GM06990 (cell line): ENCODE measurements around the gene TBC1D13.
A peak's percentile ranks its signal among the peaks of the same experiment; 100 is the strongest.

Experiments used
- DNase-seq: peaks from one replicate; pipeline ENCODE4 v3.0.0-alpha.2; 2011; ENCODE audit not compliant: insufficient read length; ENCODE audit errors: extremely low read depth
- H3K27me3 ChIP-seq: replicated peaks from 2 replicates; pipeline ENCODE4 v1.6.0; 2011; ENCODE audit warnings: low read length; ENCODE audit not compliant: control insufficient read depth, insufficient read depth
- H3K36me3 ChIP-seq: 2 replicates; pipeline ENCODE4 v1.5.1; 2011; ENCODE audit warnings: low read length; ENCODE audit not compliant: control insufficient read depth, insufficient read depth
- H3K4me3 ChIP-seq: replicated peaks from 2 replicates; pipeline ENCODE4 v1.5.1; 2011; ENCODE audit warnings: low read depth, mild to moderate bottlenecking, control low read depth, low read length
- TF ChIP-seq, protein P1 (sequence below): IDR thresholded peaks from 2 replicates; pipeline ENCODE4 v1.5.1; 2011; ENCODE audit warnings: low read length, control low read depth, mild to moderate bottlenecking, inconsistent platforms; ENCODE audit not compliant: insufficient read depth, poor library complexity, severe bottlenecking

The TBC1D13 gene

DNA sequence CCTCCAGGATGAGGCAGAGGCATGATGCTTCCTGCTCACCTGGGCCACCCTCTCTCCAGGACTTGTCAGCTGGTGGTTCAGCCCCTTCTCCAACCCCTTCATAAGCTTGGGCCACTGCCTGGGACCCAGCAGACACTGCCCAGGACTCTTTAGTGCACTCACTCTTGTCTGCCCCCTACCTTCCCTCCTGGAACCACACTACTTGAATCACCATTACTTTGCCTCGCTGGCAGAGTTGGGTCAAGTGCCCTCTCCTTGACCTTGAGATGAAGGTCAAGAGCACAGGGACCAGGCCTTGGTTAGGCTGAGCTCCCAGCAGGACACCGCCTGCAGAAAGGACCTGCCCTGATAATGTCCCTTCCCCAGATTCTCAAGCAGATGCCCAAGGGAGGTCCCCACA is 22.8 kb downstream of the TBC1D13 start:
- Histone ChIP-seq H3K4me3 (no peak overlapping the region), H3K36me3 (peaks cover 21% of the 10 kb centered on the region), H3K27me3 (no peaks in the 10 kb centered on the region)
- TF ChIP-seq, protein P1, sequence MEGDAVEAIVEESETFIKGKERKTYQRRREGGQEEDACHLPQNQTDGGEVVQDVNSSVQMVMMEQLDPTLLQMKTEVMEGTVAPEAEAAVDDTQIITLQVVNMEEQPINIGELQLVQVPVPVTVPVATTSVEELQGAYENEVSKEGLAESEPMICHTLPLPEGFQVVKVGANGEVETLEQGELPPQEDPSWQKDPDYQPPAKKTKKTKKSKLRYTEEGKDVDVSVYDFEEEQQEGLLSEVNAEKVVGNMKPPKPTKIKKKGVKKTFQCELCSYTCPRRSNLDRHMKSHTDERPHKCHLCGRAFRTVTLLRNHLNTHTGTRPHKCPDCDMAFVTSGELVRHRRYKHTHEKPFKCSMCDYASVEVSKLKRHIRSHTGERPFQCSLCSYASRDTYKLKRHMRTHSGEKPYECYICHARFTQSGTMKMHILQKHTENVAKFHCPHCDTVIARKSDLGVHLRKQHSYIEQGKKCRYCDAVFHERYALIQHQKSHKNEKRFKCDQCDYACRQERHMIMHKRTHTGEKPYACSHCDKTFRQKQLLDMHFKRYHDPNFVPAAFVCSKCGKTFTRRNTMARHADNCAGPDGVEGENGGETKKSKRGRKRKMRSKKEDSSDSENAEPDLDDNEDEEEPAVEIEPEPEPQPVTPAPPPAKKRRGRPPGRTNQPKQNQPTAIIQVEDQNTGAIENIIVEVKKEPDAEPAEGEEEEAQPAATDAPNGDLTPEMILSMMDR, result no peak
- no peak for DNase-seq

DNA sequence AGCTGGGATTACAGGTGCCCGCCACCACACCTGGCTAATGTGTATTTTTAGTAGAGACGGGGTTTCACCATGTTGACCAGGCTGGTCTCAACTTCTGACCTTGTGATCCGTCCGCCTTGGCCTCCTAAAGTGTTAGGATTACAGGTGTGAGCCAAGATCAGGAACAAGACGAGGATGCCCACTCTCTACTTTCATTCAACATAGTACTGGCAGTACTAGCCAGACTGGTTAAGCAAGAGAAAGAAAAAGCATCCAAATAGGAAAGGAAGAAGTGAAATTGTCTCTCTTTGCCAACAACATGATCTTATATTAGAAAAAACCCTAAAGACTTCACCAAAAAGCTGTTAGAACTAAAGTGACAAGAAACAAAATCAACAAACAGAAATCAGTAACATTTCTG is 23.8 kb downstream of the TBC1D13 start:
- DNase-seq, result no peak
- H3K36me3 ChIP-seq, result peaks cover 18% of the 10 kb centered on the region
- no peak overlapping the region for H3K4me3 ChIP-seq
- H3K27me3 ChIP-seq, result no peaks in the 10 kb centered on the region
- TF ChIP-seq, protein P1, result no peak

GRCh38 chr9:128818099-128818838 is 31.2 kb downstream of the TBC1D13 start, which contains the start of gene ENDOG:
Gene ENDOG (plus strand): TSS chr9:128818500. CDS start chr9:128818685, 185 bp downstream.
- Histone ChIP-seq H3K36me3 (peaks cover 13% of the 10 kb centered on the region), H3K4me3 (peak within 1 kb of the TSS; percentile 75), H3K27me3 (no peaks in the 10 kb centered on the region)
- peak; percentile 99 for DNase-seq
- TF ChIP-seq, protein P1, result peak; percentile 99

- peak overlapping the region; percentile 75 for H3K4me3 ChIP-seq
- no peaks in the 10 kb centered on the region for H3K27me3 ChIP-seq
- TF ChIP-seq, protein P1, result no peak
- H3K36me3 ChIP-seq, result peaks cover 19% of the 10 kb centered on the region
- DNase-seq, result peak; percentile 75
These were observed 32.0 kb downstream of the TBC1D13 start for GRCh38 chr9:128818839-128819715.

DNA sequence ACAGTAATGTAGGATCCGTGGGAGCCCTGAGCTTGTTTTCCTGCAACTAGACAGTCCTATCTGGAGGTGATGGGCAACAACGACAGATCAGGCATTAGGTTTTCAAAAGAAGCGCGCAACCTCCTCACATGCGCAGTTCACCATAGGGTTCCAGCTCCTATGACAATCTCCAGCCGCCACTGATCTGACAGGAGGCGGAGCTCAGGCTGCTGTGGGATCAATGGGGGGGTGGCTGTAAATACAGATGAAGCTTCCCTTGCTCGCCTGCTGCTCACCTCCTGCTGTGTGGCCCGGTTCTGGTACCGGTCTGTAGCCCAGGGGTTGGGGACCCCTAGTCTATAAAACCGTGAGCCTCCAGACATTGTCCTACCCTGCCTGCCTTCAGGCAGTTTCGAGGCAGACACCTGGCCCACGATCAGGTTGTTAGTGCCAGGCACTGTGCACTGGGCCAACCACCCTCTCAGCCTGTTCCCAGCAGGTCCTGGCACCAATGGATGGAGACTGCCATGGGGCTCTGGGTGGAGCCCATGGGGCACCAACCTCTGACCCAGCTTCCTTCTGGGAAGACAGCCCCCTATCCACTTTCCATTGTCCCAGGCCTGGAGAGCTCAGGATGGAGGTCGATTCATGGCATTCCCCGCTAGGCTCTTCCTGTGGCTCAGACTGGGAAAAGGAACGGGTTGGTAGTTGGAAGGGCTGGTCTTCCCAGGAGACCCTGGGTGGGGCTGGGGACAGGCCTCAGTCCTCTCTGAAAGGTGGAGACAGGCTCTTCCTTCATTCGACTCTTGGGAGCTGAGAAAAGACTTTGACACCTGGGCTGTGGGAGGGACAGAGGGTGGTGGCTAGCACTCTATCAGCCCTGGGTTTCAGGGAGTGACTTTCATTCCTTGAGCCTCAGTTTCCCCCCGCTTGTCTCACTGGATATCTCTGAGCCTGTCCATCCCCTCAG is 32.9 kb downstream of the TBC1D13 start:
- Histone ChIP-seq H3K4me3 (no peak overlapping the region), H3K27me3 (no peaks in the 10 kb centered on the region), H3K36me3 (peaks cover 27% of the 10 kb centered on the region)
- TF ChIP-seq, protein P1, result no peak
- DNase-seq, result no peak
